Keratinocyte (primary cell): ENCODE measurements around the gene BORCS5. TPM values are rescaled to one million over a fixed set of nuclear protein-coding genes. Genes with fewer than 3 reads are reported as not detected.

ENCODE experiments used
- DNase-seq: peaks from one replicate; pipeline ENCODE4 v3.0.0-alpha.2; 2011; ENCODE audit warnings: low read depth, missing footprints, low spot score
- FAIRE-seq: peaks from 2 replicates; lab custom pipeline; 2011; peaks lifted over from hg19 to GRCh38; lab: Jason Lieb, UNC
- H2AFZ ChIP-seq: 2 replicates; pipeline ENCODE4 v1.6.0; 2012; ENCODE audit warnings: low read length, control low read depth, inconsistent platforms; ENCODE audit not compliant: control insufficient read depth
- H3K27ac ChIP-seq: 2 replicates; pipeline ENCODE4 v1.5.1; 2011; ENCODE audit warnings: low read length; ENCODE audit not compliant: control insufficient read depth, insufficient read depth
- H3K27me3 ChIP-seq: 3 replicates; pipeline ENCODE4 v1.6.0; 2011; ENCODE audit warnings: low read length; ENCODE audit not compliant: control insufficient read depth, insufficient read depth; ENCODE audit errors: extremely low read depth
- H3K36me3 ChIP-seq, 2 experiments: 2 replicates in 1 of 2; 3 replicates in 1 of 2; pipeline ENCODE4 v1.5.1; 2011; ENCODE audit warnings: low read length in 2 of 2, mild to moderate bottlenecking in 1 of 2; ENCODE audit not compliant: control insufficient read depth in 2 of 2, insufficient read depth in 2 of 2; ENCODE audit errors: extremely low read depth in 1 of 2
- H3K4me1 ChIP-seq: 3 replicates; pipeline ENCODE4 v1.5.1; 2011; ENCODE audit warnings: low read length; ENCODE audit not compliant: control insufficient read depth, insufficient read depth; ENCODE audit errors: extremely low read depth
- H3K4me2 ChIP-seq: 3 replicates; pipeline ENCODE4 v1.6.0; 2011; ENCODE audit warnings: low read depth, low read length; ENCODE audit not compliant: control insufficient read depth, insufficient read depth; ENCODE audit errors: extremely low read depth
- H3K4me3 ChIP-seq, 3 experiments: fragments of 200-600 bp in 1 of 3; sonication (generic) in 1 of 3; 2 replicates in 2 of 3; 3 replicates in 1 of 3; pipeline ENCODE4 v1.5.1; 2011 to 2016; ENCODE audit warnings: low read length in 3 of 3, mild to moderate bottlenecking in 3 of 3, control low read depth in 2 of 3, inconsistent platforms in 1 of 3, low read depth in 1 of 3, mixed read lengths in 1 of 3, mixed run types in 1 of 3, moderate library complexity in 1 of 3; ENCODE audit not compliant: control insufficient read depth in 2 of 3, insufficient read depth in 2 of 3; ENCODE audit errors: extremely low read depth in 1 of 3
- H3K79me2 ChIP-seq: 2 replicates; pipeline ENCODE4 v1.6.0; 2012; ENCODE audit warnings: low read length; ENCODE audit not compliant: control insufficient read depth, insufficient read depth
- H3K9ac ChIP-seq: 3 replicates; pipeline ENCODE4 v1.6.0; 2011; ENCODE audit warnings: low read length; ENCODE audit not compliant: control insufficient read depth, insufficient read depth; ENCODE audit errors: extremely low read depth
- H3K9me1 ChIP-seq: 3 replicates; pipeline ENCODE4 v1.6.0; 2011; ENCODE audit warnings: low read length; ENCODE audit not compliant: control insufficient read depth, insufficient read depth; ENCODE audit errors: extremely low read depth
- H3K9me3 ChIP-seq: 2 replicates; pipeline ENCODE4 v1.5.1; 2012; ENCODE audit warnings: low read depth, low read length; ENCODE audit not compliant: control insufficient read depth
- H4K20me1 ChIP-seq: 3 replicates; pipeline ENCODE4 v1.6.0; 2011; ENCODE audit warnings: low read length; ENCODE audit not compliant: control insufficient read depth, insufficient read depth; ENCODE audit errors: extremely low read depth
- EZH2 ChIP-seq: IDR thresholded peaks from one replicate; pipeline ENCODE4 v1.6.1; 2012; ENCODE audit warnings: inconsistent platforms, mild to moderate bottlenecking, low read length, moderate library complexity
- dilution Hi-C: fragments of 300-500 bp; cut with MboI; formaldehyde crosslinking; loops from one replicate; pipeline ENCODE4 v1.7.0; 2020; ENCODE audit warnings: low sequenced_read_pairs; ENCODE audit not compliant: extremely low pct_ligation_motif_present
- polyA plus RNA-seq, 5 experiments: library from polyadenylated mRNA; depleted of rRNA in 3 of 5; stranded (reverse) in 3 of 5; stranded (forward) in 1 of 5; unstranded in 1 of 5; fragments of >200 nt; gene quantifications; 1 replicate in 1 of 5; 2 replicates in 3 of 5; 3 replicates in 1 of 5; pipeline versions ENCODE4 v1.2.1 to v1.2.3, GENCODE V29; 2011 to 2012; ENCODE audit warnings: missing spikeins in 2 of 5, low read depth in 1 of 5, low replicate concordance in 1 of 5
- TF ChIP-seq, protein P1 (sequence below), 3 experiments: IDR thresholded peaks in 1 of 3; conservative IDR thresholded peaks in 1 of 3; optimal IDR thresholded peaks in 1 of 3; 2 replicates in 2 of 3; 3 replicates in 1 of 3; pipeline versions ENCODE3 to v1.5.1; 2011; ENCODE audit warnings: low read length in 3 of 3, mild to moderate bottlenecking in 3 of 3, moderate library complexity in 2 of 3, control low read depth in 1 of 3, inconsistent platforms in 1 of 3; ENCODE audit not compliant: insufficient read depth in 2 of 3; ENCODE audit errors: extremely low read depth in 1 of 3

Gene BORCS5
- polyA plus RNA-seq, 1 donor (not counting 4 experiments of a cell fraction or from before 2014, with no cell fraction given): 5.4 TPM

GRCh38 chr12:12323118-12323517 is 33.8 kb upstream of the BORCS5 start:
- H3K4me2 ChIP-seq: no peak overlapping the region
- dilution Hi-C loops: no loop called here
- no peak for FAIRE-seq
- H4K20me1 ChIP-seq: no peaks in the 10 kb centered on the region
- H3K9me1 ChIP-seq: no peaks in the 10 kb centered on the region
- no peak overlapping the region for H3K9ac ChIP-seq
- H3K27me3 ChIP-seq: no peaks in the 10 kb centered on the region
- TF ChIP-seq, protein P1, sequence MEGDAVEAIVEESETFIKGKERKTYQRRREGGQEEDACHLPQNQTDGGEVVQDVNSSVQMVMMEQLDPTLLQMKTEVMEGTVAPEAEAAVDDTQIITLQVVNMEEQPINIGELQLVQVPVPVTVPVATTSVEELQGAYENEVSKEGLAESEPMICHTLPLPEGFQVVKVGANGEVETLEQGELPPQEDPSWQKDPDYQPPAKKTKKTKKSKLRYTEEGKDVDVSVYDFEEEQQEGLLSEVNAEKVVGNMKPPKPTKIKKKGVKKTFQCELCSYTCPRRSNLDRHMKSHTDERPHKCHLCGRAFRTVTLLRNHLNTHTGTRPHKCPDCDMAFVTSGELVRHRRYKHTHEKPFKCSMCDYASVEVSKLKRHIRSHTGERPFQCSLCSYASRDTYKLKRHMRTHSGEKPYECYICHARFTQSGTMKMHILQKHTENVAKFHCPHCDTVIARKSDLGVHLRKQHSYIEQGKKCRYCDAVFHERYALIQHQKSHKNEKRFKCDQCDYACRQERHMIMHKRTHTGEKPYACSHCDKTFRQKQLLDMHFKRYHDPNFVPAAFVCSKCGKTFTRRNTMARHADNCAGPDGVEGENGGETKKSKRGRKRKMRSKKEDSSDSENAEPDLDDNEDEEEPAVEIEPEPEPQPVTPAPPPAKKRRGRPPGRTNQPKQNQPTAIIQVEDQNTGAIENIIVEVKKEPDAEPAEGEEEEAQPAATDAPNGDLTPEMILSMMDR (optimal IDR thresholded peaks at IDR 0.05 in 1 of 3, IDR thresholded peaks at IDR 0.05 in 1 of 3, conservative IDR thresholded peaks at IDR 0.05 in 1 of 3; ENCODE audit: extremely low read depth in 1 of 3, insufficient read depth in 2 of 3, low read length in 3 of 3): no peak
- no peak for TF ChIP-seq EZH2
- DNase-seq: no peak
- no peaks in the 10 kb centered on the region for H3K4me1 ChIP-seq
- no peak overlapping the region for H2AFZ ChIP-seq
- no peaks in the 10 kb centered on the region for H3K9me3 ChIP-seq
- no peak overlapping the region for H3K4me3 ChIP-seq
- H3K27ac ChIP-seq: no peak overlapping the region
- no peaks in the 10 kb centered on the region for H3K79me2 ChIP-seq
- no peaks in the 10 kb centered on the region for H3K36me3 ChIP-seq

GRCh38 chr12:12323591-12323990 is 33.3 kb upstream of the BORCS5 start:
- Histone ChIP-seq H3K9me3 (no peaks in the 10 kb centered on the region), H3K27me3 (no peaks in the 10 kb centered on the region), H3K79me2 (no peaks in the 10 kb centered on the region), H3K36me3 (no peaks in the 10 kb centered on the region), H3K4me2 (no peak overlapping the region), H3K4me3 (no peak overlapping the region), H3K4me1 (no peaks in the 10 kb centered on the region), H3K9ac (no peak overlapping the region), H2AFZ (no peak overlapping the region), H4K20me1 (no peaks in the 10 kb centered on the region), H3K9me1 (no peaks in the 10 kb centered on the region), H3K27ac (no peak overlapping the region)
- no peak for DNase-seq
- no peak for TF ChIP-seq EZH2
- TF ChIP-seq, protein P1 (optimal IDR thresholded peaks at IDR 0.05 in 1 of 3, IDR thresholded peaks at IDR 0.05 in 1 of 3, conservative IDR thresholded peaks at IDR 0.05 in 1 of 3; ENCODE audit: extremely low read depth in 1 of 3, insufficient read depth in 2 of 3, low read length in 3 of 3): no peak
- FAIRE-seq: no peak
- dilution Hi-C loops: no loop called here
